HEK293T (cell line): ENCODE measurements around the gene FAM210B.

ENCODE experiments used
- BHLHE40 ChIP-seq: fragments of 450-650 bp; IDR thresholded peaks from 2 replicates; pipeline ENCODE4 v1.6.1; 2016; ENCODE audit warnings: mild to moderate bottlenecking, moderate library complexity, borderline replicate concordance
- FOXA1 ChIP-seq: fragments of 450-650 bp; IDR thresholded peaks from 2 replicates; pipeline ENCODE4 v1.6.1; 2016; ENCODE audit warnings: mild to moderate bottlenecking
- L3MBTL2 ChIP-seq: fragments of 450-650 bp; conservative IDR thresholded peaks from 2 replicates; pipeline ENCODE4 v1.6.1; 2016; ENCODE audit warnings: mild to moderate bottlenecking
- SP1 ChIP-seq: fragments of 450-650 bp; IDR thresholded peaks from 2 replicates; pipeline ENCODE4 v1.6.1; 2017

DNA sequence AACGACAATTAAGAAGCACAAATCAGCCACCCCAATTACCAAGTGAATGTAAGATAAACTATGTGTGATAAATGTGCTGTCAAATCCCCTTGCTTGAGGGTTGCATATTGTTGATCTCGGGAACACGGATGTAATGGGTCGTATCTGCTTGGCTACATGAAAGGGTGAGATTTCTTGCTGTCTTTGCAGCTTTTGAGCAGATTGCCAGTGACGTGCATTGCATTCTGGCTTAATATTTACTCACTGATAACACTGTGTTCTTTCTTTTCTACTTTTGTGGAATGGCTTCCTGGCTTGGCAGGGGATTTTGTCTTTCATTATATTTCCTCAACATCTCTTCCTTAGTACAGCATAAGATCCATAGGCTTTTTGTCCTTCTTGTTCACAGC, 10.5 kb upstream of the FAM210B start:
- TF ChIP-seq SP1 (no peak), BHLHE40 (no peak), L3MBTL2 (no peak), FOXA1 (no peak)
